MCF 10A (cell line): Measurements from ENCODE around the gene PPARD. TPM values are rescaled to one million over a fixed set of nuclear protein-coding genes. Genes with fewer than 3 reads are reported as not detected.

ENCODE experiments used
- BruUV-seq: library from RNA; stranded (reverse); fragments of 400-500 nt; replicated peaks from 2 replicates; lab custom pipeline; 2021; lab: Mats Ljungman, UMichigan
- CTCF ChIA-PET: fragments of 300-600 bp; sonication (Branson Sonifier 250); formaldehyde crosslinking; extraction: SDS; loops from one replicate; lab custom pipeline; 2021; ENCODE audit warnings: antibody characterized with exemption, inconsistent platforms; lab: Yijun Ruan, JAX
- POLR2A ChIA-PET: fragments of 300-600, 350-650 bp; sonication (Branson Sonifier 250); formaldehyde crosslinking; extraction: SDS; loops from one replicate; lab custom pipeline; 2020; ENCODE audit warnings: antibody characterized with exemption, inconsistent platforms; lab: Yijun Ruan, JAX
- DNase-seq: peaks from one replicate; pipeline ENCODE4 v3.0.0-alpha.2; 2018; ENCODE audit not compliant: unreplicated experiment
- H3K27ac Mint-ChIP-seq: one replicate; pipeline ENCODE4 v1.8.0; 2022; ENCODE audit warnings: mild to moderate bottlenecking, low read depth, mixed read lengths; ENCODE audit not compliant: unreplicated experiment
- H3K27me3 Mint-ChIP-seq: one replicate; pipeline ENCODE4 v1.8.0; 2022; ENCODE audit warnings: mixed read lengths; ENCODE audit not compliant: insufficient read depth, unreplicated experiment
- H3K36me3 Mint-ChIP-seq: one replicate; pipeline ENCODE4 v1.8.0; 2022; ENCODE audit warnings: mild to moderate bottlenecking, moderate library complexity, mixed read lengths; ENCODE audit not compliant: insufficient read depth, unreplicated experiment
- H3K4me1 Mint-ChIP-seq: one replicate; pipeline ENCODE4 v1.8.0; 2022; ENCODE audit warnings: mixed read lengths; ENCODE audit not compliant: insufficient read depth, unreplicated experiment
- H3K4me3 Mint-ChIP-seq: one replicate; pipeline ENCODE4 v1.8.0; 2022; ENCODE audit warnings: mild to moderate bottlenecking, moderate library complexity, mixed read lengths; ENCODE audit not compliant: unreplicated experiment
- H3K9me3 Mint-ChIP-seq: one replicate; pipeline ENCODE4 v1.8.0; 2022; ENCODE audit warnings: mixed read lengths; ENCODE audit not compliant: unreplicated experiment
- CTCF ChIP-seq: fragments of 200-600 bp; IDR thresholded peaks from one replicate; pipeline ENCODE4 v1.8.0; 2022; ENCODE audit warnings: antibody characterized with exemption, mild to moderate bottlenecking; ENCODE audit not compliant: unreplicated experiment
- intact Hi-C: fragments of 100-400 bp; cut with micrococcal nuclease; formaldehyde crosslinking; loops from 2 replicates; pipeline ENCODE4 v1.14.1; 2022
- total RNA-seq: library from RNA; stranded (reverse); gene quantifications from 2 replicates; pipeline ENCODE4 v1.2.3, GENCODE V29; 2022

PPARD gene
- total RNA-seq, 1 experiment from 2014 or later, result 13.8 TPM

GRCh38 chr6:35403544-35404442, 61.4 kb downstream of the PPARD start:
- H3K27me3 Mint-ChIP-seq, result no peaks in the 10 kb centered on the region
- DNase-seq, result no peak
- H3K4me1 Mint-ChIP-seq, result peaks cover 15% of the 10 kb centered on the region
- no peak overlapping the region for H3K4me3 Mint-ChIP-seq
- H3K36me3 Mint-ChIP-seq, result no peaks in the 10 kb centered on the region
- intact Hi-C loops, result no loop called here
- ChIA-PET CTCF (interaction anchor here (0.6 kb wide), 1 partner anchor 58 kb away, joined by 3 read pairs; no protein-coding TSS in a partner anchor), POLR2A (no interaction called here)
- no peak for TF ChIP-seq CTCF
- no TSS peak for BruUV-seq
- H3K27ac Mint-ChIP-seq, result no peak overlapping the region
- no peaks in the 10 kb centered on the region for H3K9me3 Mint-ChIP-seq

- H3K4me1 Mint-ChIP-seq, result no peaks in the 10 kb centered on the region
- BruUV-seq, result no TSS peak
- no peak for TF ChIP-seq CTCF
- intact Hi-C loops, result no loop called here
- peaks cover 5% of the 10 kb centered on the region for H3K36me3 Mint-ChIP-seq
- H3K4me3 Mint-ChIP-seq, result no peak overlapping the region
- H3K27me3 Mint-ChIP-seq, result no peaks in the 10 kb centered on the region
- DNase-seq, result no peak
- no peaks in the 10 kb centered on the region for H3K9me3 Mint-ChIP-seq
- no peak overlapping the region for H3K27ac Mint-ChIP-seq
- CTCF ChIA-PET, result interaction anchor here (0.6 to 1.0 kb wide), 2 partner anchors 8 to 110 kb away, joined by 3 to 10 read pairs; partner anchors contain the start of gene DEF6
- POLR2A ChIA-PET, result no interaction called here
Measured at GRCh38 chr6:35406711-35407485, 64.5 kb downstream of the PPARD start.

- Mint-ChIP-seq H3K9me3 (no peaks in the 10 kb centered on the region), H3K27me3 (no peaks in the 10 kb centered on the region), H3K27ac (no peak overlapping the region), H3K4me1 (no peaks in the 10 kb centered on the region), H3K4me3 (no peak overlapping the region), H3K36me3 (peaks cover 5% of the 10 kb centered on the region)
- TF ChIP-seq CTCF, result no peak
- intact Hi-C loops, result no loop called here
- DNase-seq, result no peak
- CTCF ChIA-PET, result interaction anchor here (0.6 to 0.7 kb wide), 3 partner anchors 10 to 81 kb away, joined by 3 to 4 read pairs (median 3); no protein-coding TSS in a partner anchor
- no TSS peak for BruUV-seq
- POLR2A ChIA-PET, result no interaction called here
Measured at GRCh38 chr6:35409245-35409644, 66.9 kb downstream of the PPARD start.

- no peak for DNase-seq
- POLR2A ChIA-PET, result no interaction called here
- Mint-ChIP-seq H3K36me3 (peaks cover 6% of the 10 kb centered on the region), H3K4me1 (no peaks in the 10 kb centered on the region), H3K27ac (no peak overlapping the region), H3K27me3 (no peaks in the 10 kb centered on the region), H3K4me3 (no peak overlapping the region), H3K9me3 (no peaks in the 10 kb centered on the region)
- intact Hi-C loops, result no loop called here
- no peak for TF ChIP-seq CTCF
- CTCF ChIA-PET, result no interaction called here
- BruUV-seq, result no TSS peak
Measured at GRCh38 chr6:35410131-35410530, 67.8 kb downstream of the PPARD start.
